SK-N-SH (cell line): Measurements from ENCODE around the gene CD93. TPM values are rescaled to one million over a fixed set of nuclear protein-coding genes. Genes with fewer than 3 reads are reported as not detected.

Source experiments
- CTCF ChIA-PET: fragments of 300-600, 350-600 bp; formaldehyde crosslinking; extraction: SDS; loops from one replicate; lab custom pipeline; 2021; lab: Yijun Ruan, JAX
- POLR2A ChIA-PET: fragments of 350-600 bp; sonication (Branson Sonifier 250); formaldehyde crosslinking; extraction: SDS; loops from one replicate; lab custom pipeline; 2020; ENCODE audit warnings: antibody characterized with exemption, inconsistent platforms; lab: Yijun Ruan, JAX
- DNase-seq: peaks from one replicate; pipeline ENCODE4 v3.0.0; 2012
- H2AFZ ChIP-seq: fragments of 200-600 bp; sonication (generic); 2 replicates; pipeline ENCODE4 v1.8.1; 2016; ENCODE audit warnings: antibody characterized with exemption, mild to moderate bottlenecking, low read depth
- H3F3A ChIP-seq: fragments of 200-600 bp; sonication (generic); replicated peaks from 2 replicates; pipeline ENCODE3; 2016; ENCODE audit warnings: antibody characterized with exemption, mild to moderate bottlenecking; ENCODE audit not compliant: insufficient read depth
- H3K27ac ChIP-seq, 2 experiments: fragments of 200-500 bp in 1 of 2; fragments of 200-600 bp in 1 of 2; sonication (Bioruptor generic) in 1 of 2; sonication (generic), shearing (Covaris generic) in 1 of 2; 2 replicates each; pipeline versions ENCODE4 v1.5.1 to v1.6.1; 2014 to 2016; ENCODE audit warnings: low read depth in 2 of 2, inconsistent platforms in 1 of 2, low read length in 1 of 2, mild to moderate bottlenecking in 1 of 2, mixed read lengths in 1 of 2
- H3K27me3 ChIP-seq: fragments of 200-600 bp; sonication (generic), shearing (Covaris generic); 2 replicates; pipeline ENCODE4 v1.6.1; 2016; ENCODE audit warnings: mixed run types; ENCODE audit not compliant: insufficient read depth
- H3K36me3 ChIP-seq, 2 experiments: fragments of 200-500 bp in 1 of 2; fragments of 200-600 bp in 1 of 2; sonication (Bioruptor generic) in 1 of 2; sonication (generic) in 1 of 2; replicated peaks in 1 of 2; 2 replicates each; pipeline versions ENCODE3 to v1.5.1; 2014 to 2016; ENCODE audit warnings: low read length in 1 of 2, mild to moderate bottlenecking in 1 of 2; ENCODE audit not compliant: insufficient read depth in 2 of 2, control insufficient read depth in 1 of 2
- H3K4me1 ChIP-seq, 2 experiments: fragments of 200-500 bp in 1 of 2; fragments of 200-600 bp in 1 of 2; sonication (Bioruptor generic) in 1 of 2; sonication (generic), shearing (Covaris generic) in 1 of 2; 2 replicates each; pipeline versions ENCODE4 v1.5.1 to v1.6.1; 2014 to 2016; ENCODE audit warnings: low read depth in 1 of 2, low read length in 1 of 2, mixed run types in 1 of 2; ENCODE audit not compliant: insufficient read depth in 2 of 2, control insufficient read depth in 1 of 2
- H3K4me2 ChIP-seq: fragments of 200-600 bp; sonication (generic), shearing (Covaris generic); 2 replicates; pipeline ENCODE4 v1.6.1; 2017; ENCODE audit warnings: mixed run types
- H3K4me3 ChIP-seq, 2 experiments: fragments of 200-500 bp in 1 of 2; fragments of 200-600 bp in 1 of 2; sonication (Bioruptor generic) in 1 of 2; sonication (generic), shearing (Covaris generic) in 1 of 2; 2 replicates each; pipeline versions ENCODE4 v1.5.1 to v1.8.1; 2014 to 2016; ENCODE audit warnings: low read depth in 2 of 2, inconsistent platforms in 1 of 2, low read length in 1 of 2, mild to moderate bottlenecking in 1 of 2, mixed read lengths in 1 of 2, moderate library complexity in 1 of 2
- H3K79me2 ChIP-seq: fragments of 200-600 bp; sonication (generic); 2 replicates; pipeline ENCODE4 v1.8.1; 2017; ENCODE audit warnings: mild to moderate bottlenecking; ENCODE audit not compliant: insufficient read depth
- H3K9ac ChIP-seq: fragments of 200-600 bp; sonication (generic); 2 replicates; pipeline ENCODE4 v1.6.1; 2017; ENCODE audit warnings: mixed run types
- H3K9me2 ChIP-seq: fragments of 200-600 bp; sonication (generic); 2 replicates; pipeline ENCODE4 v1.6.1; 2017; ENCODE audit warnings: mixed run types
- H3K9me3 ChIP-seq: fragments of 200-600 bp; sonication (generic); 2 replicates; pipeline ENCODE4 v1.6.1; 2017; ENCODE audit warnings: mixed run types, mild to moderate bottlenecking, moderate library complexity
- H4K20me1 ChIP-seq: fragments of 200-600 bp; sonication (generic); 2 replicates; pipeline ENCODE4 v1.6.1; 2017; ENCODE audit warnings: mild to moderate bottlenecking, mixed run types; ENCODE audit not compliant: insufficient read depth
- CHD2 ChIP-seq: fragments of 150-350 bp; IDR thresholded peaks from 2 replicates; pipeline ENCODE4 v1.6.1; 2018; ENCODE audit warnings: low read length; ENCODE audit not compliant: partially characterized antibody
- EZH2phosphoT487 ChIP-seq: fragments of 200-600 bp; sonication (generic); IDR thresholded peaks from 2 replicates; pipeline ENCODE4 v1.6.1; 2017; ENCODE audit warnings: low read depth, mixed run types, mild to moderate bottlenecking, antibody characterized with exemption, moderate library complexity, borderline replicate concordance
- FOSL2 ChIP-seq: IDR thresholded peaks from 2 replicates; pipeline ENCODE4 v1.4.0; 2012; ENCODE audit warnings: low read depth, mild to moderate bottlenecking, moderate library complexity, borderline replicate concordance
- FOXJ3 ChIP-seq: sonication (generic); formaldehyde crosslinking; IDR thresholded peaks from 2 replicates; pipeline ENCODE4 v1.5.1; 2020; ENCODE audit warnings: mild to moderate bottlenecking, missing genetic modification reagents
- FOXM1 ChIP-seq: IDR thresholded peaks from 2 replicates; pipeline ENCODE4 v1.4.0; 2012; ENCODE audit warnings: low read depth, mild to moderate bottlenecking
- JUND ChIP-seq: IDR thresholded peaks from 2 replicates; pipeline ENCODE4 v1.4.0; 2012
- MAX ChIP-seq: IDR thresholded peaks from 2 replicates; pipeline ENCODE4 v1.4.0; 2012; ENCODE audit warnings: low read depth
- PBX3 ChIP-seq: IDR thresholded peaks from 2 replicates; pipeline ENCODE4; 2012
- POLR2AphosphoS5 ChIP-seq: IDR thresholded peaks from 2 replicates; pipeline ENCODE4 v1.6.1; 2012; ENCODE audit warnings: low read depth, low read length
- RCOR1 ChIP-seq: fragments of 150-350 bp; IDR thresholded peaks from 2 replicates; pipeline ENCODE4 v1.6.1; 2017; ENCODE audit warnings: antibody characterized with exemption, low read length
- SIN3A ChIP-seq: IDR thresholded peaks from 2 replicates; pipeline ENCODE4 v1.6.1; 2012; ENCODE audit warnings: low read depth, mild to moderate bottlenecking, low read length, moderate library complexity, borderline replicate concordance
- TAF1 ChIP-seq: IDR thresholded peaks from 2 replicates; pipeline ENCODE4 v1.6.1; 2012; ENCODE audit warnings: low read depth, mild to moderate bottlenecking, low read length, moderate library complexity, borderline replicate concordance
- TCF12 ChIP-seq: IDR thresholded peaks from 2 replicates; pipeline ENCODE4 v1.4.0; 2012
- ZBTB33 ChIP-seq: IDR thresholded peaks from 2 replicates; pipeline ENCODE4 v1.4.0; 2012; ENCODE audit warnings: low read depth, borderline replicate concordance
- WGBS: methylation state at CpG from one replicate; pipeline ENCODE4 v1.1.6; 2017; ENCODE audit warnings: low lambda C conversion rate; 5-methylcytosine and 5-hydroxymethylcytosine counted together
- polyA plus RNA-seq, 3 experiments: library from polyadenylated mRNA; depleted of rRNA; stranded (reverse); fragments of >200 nt; gene quantifications; 2 replicates each; pipeline ENCODE4 v1.2.3, GENCODE V29; 2012

CD93 gene
- polyA plus RNA-seq, 1 of the 3 experiments (the other 2 are of a cell fraction): 0.03 TPM

- no peak for TF ChIP-seq MAX
Measured at GRCh38 chr20:23125159-23125558, 39.0 kb upstream of the CD93 start (continued).

GRCh38 chr20:23123886-23124285 is 37.8 kb upstream of the CD93 start:
- Histone ChIP-seq H3K27me3 (peaks cover 14% of the 10 kb centered on the region; the same call in 1 of the 2 replicates), H2AFZ (no peak overlapping the region), H3K4me3 (no peak overlapping the region)
- DNase-seq: no peak
- CTCF ChIA-PET: no interaction called here
- TF ChIP-seq TAF1: no peak
- no peak for TF ChIP-seq FOXM1
- no peak for TF ChIP-seq FOSL2
- TF ChIP-seq FOXJ3: no peak
- TF ChIP-seq RCOR1: no peak
- TF ChIP-seq POLR2AphosphoS5: no peak
- TF ChIP-seq SIN3A: no peak
- TF ChIP-seq MAX: no peak
- no peak for TF ChIP-seq EZH2phosphoT487
- TF ChIP-seq ZBTB33: no peak
- TF ChIP-seq PBX3: no peak
- TF ChIP-seq TCF12: no peak
- TF ChIP-seq JUND: no peak
- no peak for TF ChIP-seq CHD2
- TF ChIP-seq, all 33 proteins: peak for 0
- H3K4me2 ChIP-seq: no peak overlapping the region
- no peak overlapping the region for H3K9ac ChIP-seq
- no peaks in the 10 kb centered on the region for H3K79me2 ChIP-seq
- H3K36me3 ChIP-seq: no peaks in the 10 kb centered on the region
- WGBS: 63% methylated on average over 10 of the region's 10 CpGs
- H3K9me3 ChIP-seq: no peaks in the 10 kb centered on the region
- no peaks in the 10 kb centered on the region for H3K4me1 ChIP-seq
- H3F3A ChIP-seq: no peaks in the 10 kb centered on the region
- no peaks in the 10 kb centered on the region for H4K20me1 ChIP-seq
- POLR2A ChIA-PET: no interaction called here
- H3K9me2 ChIP-seq: no peaks in the 10 kb centered on the region
- H3K27ac ChIP-seq: no peak overlapping the region
